Neural cell (in vitro differentiated cells): ENCODE measurements around the gene DNAJC11. TPM values are rescaled to one million over a fixed set of nuclear protein-coding genes. Genes with fewer than 3 reads are reported as not detected.

ENCODE experiments used
- H2AFZ ChIP-seq: fragments of 200-600, 300-800 bp; sonication (generic), shearing (Covaris generic); 2 replicates; pipeline ENCODE4 v1.6.0; 2014; ENCODE audit warnings: low read depth, mild to moderate bottlenecking, antibody characterized with exemption, low read length, moderate library complexity
- H3F3A ChIP-seq: fragments of 200-600 bp; shearing (Covaris generic); 2 replicates; pipeline ENCODE4 v1.6.1; 2016; ENCODE audit warnings: mild to moderate bottlenecking, moderate library complexity, mixed read lengths, antibody characterized with exemption, low read length; ENCODE audit not compliant: insufficient read depth, poor library complexity, severe bottlenecking
- H3K27ac ChIP-seq: fragments of 200-600, 300-800 bp; sonication (generic), shearing (Covaris generic); 2 replicates; pipeline ENCODE4 v1.5.1; 2014; ENCODE audit warnings: mild to moderate bottlenecking, low read length, moderate library complexity
- H3K27me3 ChIP-seq: fragments of 300-800, 200-600 bp; sonication (generic), shearing (Covaris generic); 2 replicates; pipeline ENCODE4 v1.6.0; 2014; ENCODE audit warnings: mild to moderate bottlenecking, low read depth, low read length, moderate library complexity; ENCODE audit not compliant: insufficient read depth
- H3K36me3 ChIP-seq: fragments of 300-800, 200-600 bp; sonication (generic), shearing (Covaris generic); 2 replicates; pipeline ENCODE4 v1.5.1; 2014; ENCODE audit warnings: mild to moderate bottlenecking, antibody characterized with exemption, low read length, moderate library complexity; ENCODE audit not compliant: insufficient read depth
- H3K4me2 ChIP-seq: fragments of 300-800, 200-600 bp; sonication (generic), shearing (Covaris generic); 2 replicates; pipeline ENCODE4 v1.6.0; 2014; ENCODE audit warnings: mild to moderate bottlenecking, low read length
- H3K4me3 ChIP-seq: fragments of 300-800, 200-600 bp; sonication (generic), shearing (Covaris generic); 2 replicates; pipeline ENCODE4 v1.5.1; 2014; ENCODE audit warnings: mild to moderate bottlenecking, low read length, moderate library complexity
- H3K79me2 ChIP-seq: fragments of 200-600 bp; shearing (Covaris generic); replicated peaks from 2 replicates; pipeline ENCODE4 v1.6.0; 2014; ENCODE audit warnings: mild to moderate bottlenecking, low read length, moderate library complexity; ENCODE audit not compliant: insufficient read depth
- H3K9ac ChIP-seq: fragments of 300-800, 200-600 bp; sonication (generic), shearing (Covaris generic); 2 replicates; pipeline ENCODE4 v1.6.1; 2016; ENCODE audit warnings: mild to moderate bottlenecking, low read length, mixed read lengths
- H3K9me2 ChIP-seq: fragments of 200-600 bp; shearing (Covaris generic); 2 replicates; pipeline ENCODE4 v1.6.1; 2016; ENCODE audit warnings: mild to moderate bottlenecking, low read length, mixed read lengths; ENCODE audit not compliant: insufficient read depth
- H3K9me3 ChIP-seq: fragments of 200-600, 300-800 bp; sonication (generic), shearing (Covaris generic); 2 replicates; pipeline ENCODE4 v1.6.1; 2016; ENCODE audit warnings: mild to moderate bottlenecking, mixed run types, low read length, moderate library complexity, mixed read lengths
- H4K20me1 ChIP-seq: fragments of 200-600 bp; shearing (Covaris generic); 2 replicates; pipeline ENCODE4 v1.6.1; 2016; ENCODE audit warnings: mild to moderate bottlenecking, mixed run types; ENCODE audit not compliant: insufficient read depth
- CTCF ChIP-seq: fragments of 450-650 bp; IDR thresholded peaks from 2 replicates; pipeline ENCODE4 v1.5.1; 2014; ENCODE audit warnings: antibody characterized with exemption, mild to moderate bottlenecking, moderate library complexity; ENCODE audit not compliant: poor library complexity, severe bottlenecking
- EP300 ChIP-seq: fragments of 450-650 bp; conservative IDR thresholded peaks from 2 replicates; pipeline ENCODE4 v1.6.1; 2014; ENCODE audit warnings: antibody characterized with exemption, mild to moderate bottlenecking, moderate library complexity; ENCODE audit not compliant: poor library complexity, severe bottlenecking
- EZH2 ChIP-seq: fragments of 200-600, 300-800 bp; shearing (Covaris generic), sonication (generic); IDR thresholded peaks from 2 replicates; pipeline ENCODE4 v1.6.1; 2014; ENCODE audit warnings: antibody characterized with exemption, low read length, borderline replicate concordance, mild to moderate bottlenecking; ENCODE audit not compliant: insufficient read depth, poor library complexity, severe bottlenecking
- MXI1 ChIP-seq: fragments of 450-650 bp; conservative IDR thresholded peaks from 2 replicates; pipeline ENCODE4 v1.6.1; 2014; ENCODE audit warnings: antibody characterized with exemption, mild to moderate bottlenecking; ENCODE audit not compliant: poor library complexity, severe bottlenecking
- POLR2AphosphoS5 ChIP-seq: IDR thresholded peaks from 2 replicates; pipeline ENCODE4 v1.6.1; 2012
- RAD21 ChIP-seq: fragments of 450-650 bp; conservative IDR thresholded peaks from 2 replicates; pipeline ENCODE4 v1.6.1; 2014; ENCODE audit warnings: antibody characterized with exemption, mild to moderate bottlenecking, moderate library complexity
- SMC3 ChIP-seq: fragments of 450-650 bp; conservative IDR thresholded peaks from 2 replicates; pipeline ENCODE4 v1.6.1; 2014; ENCODE audit warnings: antibody characterized with exemption, mild to moderate bottlenecking, moderate library complexity; ENCODE audit not compliant: poor library complexity
- TAF1 ChIP-seq: IDR thresholded peaks from 2 replicates; pipeline ENCODE4 v1.6.1; 2012; ENCODE audit warnings: low read depth
- polyA plus RNA-seq: library from polyadenylated mRNA; depleted of rRNA; stranded (reverse); fragments of >200 nt; gene quantifications from 2 replicates; pipeline ENCODE4 v1.2.3, GENCODE V29; 2014
- TF ChIP-seq, protein P1 (sequence below): IDR thresholded peaks from 2 replicates; pipeline ENCODE4 v1.6.1; 2012; ENCODE audit warnings: borderline replicate concordance

The DNAJC11 gene
- polyA plus RNA-seq, 1 donor from 2014 or later, result 28.6 TPM

DNA sequence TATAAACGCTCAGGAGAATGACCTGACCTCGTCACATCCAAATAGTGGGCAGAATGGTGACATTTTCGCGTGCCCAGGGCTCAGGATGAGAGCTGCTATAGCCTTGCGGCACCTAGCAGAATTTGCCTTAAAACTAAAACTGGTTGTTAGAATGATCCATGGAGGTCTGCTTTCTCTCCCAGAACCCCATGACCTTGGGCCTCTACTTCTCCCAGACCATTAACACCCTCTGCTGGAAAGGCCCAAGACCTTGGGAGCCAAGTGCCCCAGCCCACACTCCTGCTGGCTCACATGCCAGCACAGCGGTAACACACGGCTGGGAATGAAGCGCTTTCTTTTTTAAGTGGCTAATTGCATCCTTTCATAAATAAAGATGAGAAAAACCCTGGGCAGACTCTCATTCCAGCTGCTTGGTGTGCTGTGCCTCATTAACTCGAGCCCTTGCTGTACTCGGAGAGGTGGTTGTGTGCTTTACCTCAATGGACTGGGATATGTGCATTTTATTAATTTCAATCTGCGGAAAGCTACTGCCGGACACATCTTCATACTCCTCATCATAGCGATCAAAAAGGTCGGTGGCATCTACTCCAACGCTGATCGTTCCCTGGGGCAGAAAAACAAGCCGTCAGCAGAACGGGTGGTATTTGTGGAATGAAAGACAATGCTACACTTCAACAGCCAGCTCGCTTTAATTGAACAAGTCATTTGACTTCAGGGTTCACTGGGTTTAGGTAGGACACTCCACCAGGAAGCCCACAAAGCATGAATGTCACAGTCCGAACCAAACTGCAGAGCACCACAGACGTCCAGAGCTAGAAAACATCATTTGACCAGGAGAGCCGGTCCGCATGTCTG is 48.0 kb downstream of the DNAJC11 start:
- no peaks in the 10 kb centered on the region for H3K9me3 ChIP-seq
- H3K27me3 ChIP-seq, result no peaks in the 10 kb centered on the region
- no peaks in the 10 kb centered on the region for H3K36me3 ChIP-seq
- no peak overlapping the region for H2AFZ ChIP-seq
- H3K79me2 ChIP-seq, result no peaks in the 10 kb centered on the region
- no peak overlapping the region for H3K9ac ChIP-seq
- TF ChIP-seq CTCF (no peak), POLR2AphosphoS5 (no peak), RAD21 (no peak)
- H3K27ac ChIP-seq, result no peak overlapping the region
- no peaks in the 10 kb centered on the region for H3F3A ChIP-seq
- H4K20me1 ChIP-seq, result no peaks in the 10 kb centered on the region
- H3K4me2 ChIP-seq, result no peak overlapping the region
- no peak overlapping the region for H3K4me3 ChIP-seq
- H3K9me2 ChIP-seq, result no peaks in the 10 kb centered on the region

GRCh38 chr1:6652986-6653385 is 48.6 kb downstream of the DNAJC11 start:
- Histone ChIP-seq H3K36me3 (no peaks in the 10 kb centered on the region), H3K79me2 (no peaks in the 10 kb centered on the region)

More at GRCh38 chr1:6652986-6653385, 48.6 kb downstream of the DNAJC11 start:
- Histone ChIP-seq H3K9me2 (no peaks in the 10 kb centered on the region), H3K27ac (no peak overlapping the region), H4K20me1 (no peaks in the 10 kb centered on the region), H3K4me2 (no peak overlapping the region), H2AFZ (no peak overlapping the region), H3K9ac (no peak overlapping the region), H3F3A (no peaks in the 10 kb centered on the region), H3K9me3 (no peaks in the 10 kb centered on the region), H3K4me3 (no peak overlapping the region), H3K27me3 (no peaks in the 10 kb centered on the region)
- TF ChIP-seq EZH2 (no peak), RAD21 (no peak), MXI1 (no peak), CTCF (no peak), SMC3 (no peak), EP300 (no peak), TAF1 (no peak), POLR2AphosphoS5 (no peak)
- TF ChIP-seq, protein P1, sequence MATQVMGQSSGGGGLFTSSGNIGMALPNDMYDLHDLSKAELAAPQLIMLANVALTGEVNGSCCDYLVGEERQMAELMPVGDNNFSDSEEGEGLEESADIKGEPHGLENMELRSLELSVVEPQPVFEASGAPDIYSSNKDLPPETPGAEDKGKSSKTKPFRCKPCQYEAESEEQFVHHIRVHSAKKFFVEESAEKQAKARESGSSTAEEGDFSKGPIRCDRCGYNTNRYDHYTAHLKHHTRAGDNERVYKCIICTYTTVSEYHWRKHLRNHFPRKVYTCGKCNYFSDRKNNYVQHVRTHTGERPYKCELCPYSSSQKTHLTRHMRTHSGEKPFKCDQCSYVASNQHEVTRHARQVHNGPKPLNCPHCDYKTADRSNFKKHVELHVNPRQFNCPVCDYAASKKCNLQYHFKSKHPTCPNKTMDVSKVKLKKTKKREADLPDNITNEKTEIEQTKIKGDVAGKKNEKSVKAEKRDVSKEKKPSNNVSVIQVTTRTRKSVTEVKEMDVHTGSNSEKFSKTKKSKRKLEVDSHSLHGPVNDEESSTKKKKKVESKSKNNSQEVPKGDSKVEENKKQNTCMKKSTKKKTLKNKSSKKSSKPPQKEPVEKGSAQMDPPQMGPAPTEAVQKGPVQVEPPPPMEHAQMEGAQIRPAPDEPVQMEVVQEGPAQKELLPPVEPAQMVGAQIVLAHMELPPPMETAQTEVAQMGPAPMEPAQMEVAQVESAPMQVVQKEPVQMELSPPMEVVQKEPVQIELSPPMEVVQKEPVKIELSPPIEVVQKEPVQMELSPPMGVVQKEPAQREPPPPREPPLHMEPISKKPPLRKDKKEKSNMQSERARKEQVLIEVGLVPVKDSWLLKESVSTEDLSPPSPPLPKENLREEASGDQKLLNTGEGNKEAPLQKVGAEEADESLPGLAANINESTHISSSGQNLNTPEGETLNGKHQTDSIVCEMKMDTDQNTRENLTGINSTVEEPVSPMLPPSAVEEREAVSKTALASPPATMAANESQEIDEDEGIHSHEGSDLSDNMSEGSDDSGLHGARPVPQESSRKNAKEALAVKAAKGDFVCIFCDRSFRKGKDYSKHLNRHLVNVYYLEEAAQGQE, result no peak
